ENCODE data around the gene CCDC86. TPM values are rescaled to one million over a fixed set of nuclear protein-coding genes. Genes with fewer than 3 reads are reported as not detected.

CCDC86 gene
- total RNA-seq, 1 donor from 2014 or later: 4.3 TPM

- DNase-seq (ENCODE audit: low spot score): no peak
Measured at GRCh38 chr11:60891103-60891741, 49.3 kb downstream of the CCDC86 start.

GRCh38 chr11:60895687-60896086 lies 53.8 kb downstream of the CCDC86 start:
- no peak for DNase-seq (ENCODE audit: low spot score)

- DNase-seq (ENCODE audit: low spot score): no peak
Measured at GRCh38 chr11:60897496-60897895, 55.6 kb downstream of the CCDC86 start.

- peak; percentile 63 for DNase-seq (ENCODE audit: low spot score)
Measured at GRCh38 chr11:60899046-60899936, 57.4 kb downstream of the CCDC86 start.

- no peak for DNase-seq (ENCODE audit: low spot score)
Measured at GRCh38 chr11:60899977-60900376, 58.1 kb downstream of the CCDC86 start.

Other genes with a start within 250 kb of the CCDC86 start
- 4.1 TPM for gene MS4A8, start 142.5 kb upstream of the CCDC86 start, total RNA-seq (ENCODE audit: insufficient read depth, low replicate concordance)
- not detected for gene MS4A18, start 117.4 kb upstream of the CCDC86 start, total RNA-seq (ENCODE audit: insufficient read depth, low replicate concordance)
- gene MS4A15, start 85.2 kb upstream of the CCDC86 start, total RNA-seq (ENCODE audit: insufficient read depth, low replicate concordance): not detected
- not detected for gene MS4A10, start 56.8 kb upstream of the CCDC86 start, total RNA-seq (ENCODE audit: insufficient read depth, low replicate concordance)
- gene PTGDR2, start 13.8 kb downstream of the CCDC86 start, total RNA-seq (ENCODE audit: insufficient read depth, low replicate concordance): 0.24 TPM
- gene ZP1, start 25.4 kb downstream of the CCDC86 start, total RNA-seq (ENCODE audit: insufficient read depth, low replicate concordance): 0.96 TPM
- 51.8 TPM for gene PRPF19, start 64.5 kb downstream of the CCDC86 start, total RNA-seq (ENCODE audit: insufficient read depth, low replicate concordance)
- gene TMEM109, start 72.0 kb downstream of the CCDC86 start, total RNA-seq (ENCODE audit: insufficient read depth, low replicate concordance): 22.9 TPM
- gene TMEM132A, start 82.3 kb downstream of the CCDC86 start, total RNA-seq (ENCODE audit: insufficient read depth, low replicate concordance): 33.5 TPM
- gene SLC15A3, start 110.1 kb downstream of the CCDC86 start, total RNA-seq (ENCODE audit: insufficient read depth, low replicate concordance): 6.0 TPM
- 0.24 TPM for gene CD6, start 129.6 kb downstream of the CCDC86 start, total RNA-seq (ENCODE audit: insufficient read depth, low replicate concordance)